ENCODE measurements around the gene MAP2K3.
"Not testable (repeated sequence)": the region's sequence is repeated elsewhere in the genome, so short reads cannot be mapped to it uniquely, and the experiment has no call there.

GRCh38 chr17:21346107-21346506 lies 61.6 kb downstream of the MAP2K3 start:
- not testable (repeated sequence) for TF ChIP-seq CTCF (IDR thresholded peaks at IDR 0.05; ENCODE audit: low read length); EZH2 (IDR thresholded peaks at IDR 0.05; ENCODE audit: borderline replicate concordance, low read length)

Measured in OCI-LY1 (cell line).